Omental fat pad (tissue), 4 donors: ENCODE results near the gene MBD3L2. TPM values are rescaled to one million over a fixed set of nuclear protein-coding genes. Genes with fewer than 3 reads are reported as not detected.
"Not testable (repeated sequence)": the region's sequence is repeated elsewhere in the genome, so short reads cannot be mapped to it uniquely, and the experiment has no call there.

Source experiments
- ATAC-seq: fragments of 150-250 bp; one replicate; pipeline ENCODE4 v1.9.1; 2016; ENCODE audit warnings: mild to moderate bottlenecking, moderate library complexity; ENCODE audit not compliant: low FRiP score
- DNase-seq: peaks from one replicate; pipeline ENCODE4 v3.0.0-alpha.2; 2019; ENCODE audit warnings: low spot score
- total RNA-seq, 4 donors: library from RNA; depleted of rRNA; stranded (reverse); fragments of >200 nt; gene quantifications; one replicate each; pipeline ENCODE4 v1.1.0, GENCODE V29; 2016
- TF ChIP-seq, protein P1 (sequence below), 3 donors: fragments of 450-650 bp; IDR thresholded peaks; one replicate each; pipeline ENCODE4 v1.5.1; 2016 to 2017; ENCODE audit warnings: antibody characterized with exemption in 3 of 3, mild to moderate bottlenecking in 3 of 3, moderate library complexity in 2 of 3

The MBD3L2 gene
- total RNA-seq, 4 donors from 2014 or later: not detected

DNA sequence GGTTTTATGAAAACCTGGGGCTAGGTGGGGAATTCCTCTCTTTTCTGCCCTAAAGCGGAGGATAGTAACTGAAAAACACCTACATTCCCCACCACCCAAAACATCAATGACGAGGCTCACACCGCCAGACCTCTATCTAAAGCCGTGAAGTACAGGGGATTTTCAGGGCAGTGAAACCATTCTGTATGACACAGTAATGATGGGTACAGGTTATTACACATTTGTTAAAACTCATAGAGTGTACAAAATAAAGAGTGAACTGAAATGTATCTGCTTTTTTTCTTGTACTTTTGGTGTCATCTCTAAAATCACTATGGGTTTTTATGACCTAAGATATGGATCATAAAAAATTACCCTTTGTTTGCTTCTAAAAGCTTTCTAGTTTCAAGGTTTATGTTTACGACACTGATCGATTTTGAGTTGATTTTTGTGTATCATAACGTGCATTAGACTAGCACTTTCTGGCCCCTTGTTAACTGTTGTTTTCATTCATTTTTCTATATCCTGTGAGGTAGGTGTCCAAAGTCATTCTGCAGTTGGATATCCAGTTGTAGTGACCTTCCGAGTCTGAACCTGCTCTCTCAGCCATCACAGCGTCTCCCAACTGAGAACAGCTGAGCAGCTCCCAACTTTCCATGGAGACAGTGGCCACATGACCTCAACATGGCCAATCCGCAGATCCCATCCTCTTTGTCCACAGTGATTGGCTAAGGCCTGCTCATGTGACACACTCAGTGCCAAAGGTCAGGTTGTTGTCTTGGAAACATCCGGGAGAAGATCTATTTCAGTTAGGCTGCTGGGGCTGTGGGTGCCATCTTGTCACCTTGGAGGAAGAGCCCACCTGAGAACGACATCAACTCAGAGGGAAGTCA is 38.2 kb upstream of the MBD3L2 start:
- TF ChIP-seq, protein P1, sequence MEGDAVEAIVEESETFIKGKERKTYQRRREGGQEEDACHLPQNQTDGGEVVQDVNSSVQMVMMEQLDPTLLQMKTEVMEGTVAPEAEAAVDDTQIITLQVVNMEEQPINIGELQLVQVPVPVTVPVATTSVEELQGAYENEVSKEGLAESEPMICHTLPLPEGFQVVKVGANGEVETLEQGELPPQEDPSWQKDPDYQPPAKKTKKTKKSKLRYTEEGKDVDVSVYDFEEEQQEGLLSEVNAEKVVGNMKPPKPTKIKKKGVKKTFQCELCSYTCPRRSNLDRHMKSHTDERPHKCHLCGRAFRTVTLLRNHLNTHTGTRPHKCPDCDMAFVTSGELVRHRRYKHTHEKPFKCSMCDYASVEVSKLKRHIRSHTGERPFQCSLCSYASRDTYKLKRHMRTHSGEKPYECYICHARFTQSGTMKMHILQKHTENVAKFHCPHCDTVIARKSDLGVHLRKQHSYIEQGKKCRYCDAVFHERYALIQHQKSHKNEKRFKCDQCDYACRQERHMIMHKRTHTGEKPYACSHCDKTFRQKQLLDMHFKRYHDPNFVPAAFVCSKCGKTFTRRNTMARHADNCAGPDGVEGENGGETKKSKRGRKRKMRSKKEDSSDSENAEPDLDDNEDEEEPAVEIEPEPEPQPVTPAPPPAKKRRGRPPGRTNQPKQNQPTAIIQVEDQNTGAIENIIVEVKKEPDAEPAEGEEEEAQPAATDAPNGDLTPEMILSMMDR (IDR thresholded peaks at IDR 0.05): no peak
- ATAC-seq (no peak), DNase-seq (no peak)

DNA sequence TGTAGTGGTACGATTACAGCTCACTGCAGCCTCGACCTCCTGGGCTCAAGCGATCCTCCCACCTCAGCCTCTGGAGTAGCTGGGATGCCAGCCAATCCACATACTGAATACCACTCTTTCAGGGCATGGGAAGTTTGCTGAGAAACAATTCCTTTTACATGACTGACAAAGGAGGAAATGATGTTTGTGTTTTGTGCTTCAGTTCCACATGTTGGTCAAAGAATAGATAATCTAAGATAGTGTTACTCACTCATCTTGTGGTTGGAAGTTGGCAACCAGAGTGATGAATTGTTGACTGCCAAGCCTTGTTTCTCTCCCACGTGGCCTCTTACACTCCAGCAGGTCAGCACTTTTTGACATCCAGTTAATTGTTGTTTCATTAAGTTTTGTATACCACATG is 35.4 kb upstream of the MBD3L2 start:
- TF ChIP-seq, protein P1 (IDR thresholded peaks at IDR 0.05): no peak
- ATAC-seq: no peak
- DNase-seq: no peak

DNA sequence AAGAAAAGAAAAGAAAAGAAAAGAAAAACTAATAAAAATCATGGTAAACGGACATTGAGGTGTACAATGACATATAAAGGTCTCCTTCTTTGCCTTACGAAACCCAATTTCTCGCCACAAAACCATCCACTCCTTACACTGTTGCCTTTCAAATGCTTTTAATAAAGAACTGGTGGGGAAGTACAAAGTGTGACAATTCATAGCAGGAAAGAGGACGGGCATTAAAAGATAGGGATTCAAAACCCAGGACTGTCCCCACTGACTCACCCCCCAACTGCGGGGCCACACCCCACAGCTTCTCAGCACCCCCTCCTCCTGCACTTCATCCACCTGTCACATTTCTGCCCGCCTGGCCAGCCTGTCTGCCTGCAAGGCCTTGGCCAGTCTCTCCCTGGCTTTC is 30.3 kb upstream of the MBD3L2 start:
- no peak for ATAC-seq
- no peak for DNase-seq
- TF ChIP-seq, protein P1 (IDR thresholded peaks at IDR 0.05): no peak

DNA sequence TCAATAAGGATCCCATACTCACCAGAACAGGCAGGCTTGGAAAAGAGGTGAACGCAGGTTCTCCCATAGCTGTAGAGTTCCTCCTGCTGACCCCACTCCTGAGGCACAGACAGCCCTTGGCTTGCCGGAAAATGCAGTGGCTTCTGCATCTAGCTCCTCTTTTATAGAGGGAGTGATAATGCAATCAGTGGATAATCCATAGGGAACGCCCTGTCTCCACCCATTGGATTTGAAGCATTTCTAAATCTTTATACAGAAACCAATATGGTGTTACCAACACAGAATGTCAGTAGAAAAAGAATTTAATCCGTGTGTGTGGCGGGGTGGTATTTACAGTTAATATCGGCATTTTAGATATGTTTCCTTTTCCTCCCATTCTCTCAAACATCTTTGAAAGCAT is 27.8 kb upstream of the MBD3L2 start, which contains the start of gene MBD3L2B:
Gene MBD3L2B, minus strand, starts transcription at position 101 of the 400 bp plus-strand sequence. Its CDS starts 34 bp downstream, at position 67.
- not testable (repeated sequence) for ATAC-seq, DNase-seq

DNA sequence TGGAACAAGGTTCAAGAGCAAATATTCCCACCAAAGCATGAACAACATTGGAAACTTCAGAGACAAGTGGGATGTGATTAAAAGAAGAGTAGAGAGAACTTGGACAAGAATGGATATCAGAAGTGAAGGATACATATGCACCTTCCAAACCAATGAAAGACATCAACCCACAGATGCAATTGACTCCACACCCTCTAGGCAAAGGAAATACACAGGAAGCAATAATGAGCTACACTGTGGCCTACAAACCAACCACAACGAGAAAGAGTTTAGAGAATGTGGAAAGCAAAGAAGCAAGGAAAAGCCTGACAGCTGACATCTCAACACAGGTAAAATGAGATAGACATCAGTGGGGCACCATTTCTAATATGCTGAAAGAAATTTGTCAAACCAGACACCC is 20.3 kb upstream of the MBD3L2 start:
- not testable (repeated sequence) for ATAC-seq, DNase-seq

DNA sequence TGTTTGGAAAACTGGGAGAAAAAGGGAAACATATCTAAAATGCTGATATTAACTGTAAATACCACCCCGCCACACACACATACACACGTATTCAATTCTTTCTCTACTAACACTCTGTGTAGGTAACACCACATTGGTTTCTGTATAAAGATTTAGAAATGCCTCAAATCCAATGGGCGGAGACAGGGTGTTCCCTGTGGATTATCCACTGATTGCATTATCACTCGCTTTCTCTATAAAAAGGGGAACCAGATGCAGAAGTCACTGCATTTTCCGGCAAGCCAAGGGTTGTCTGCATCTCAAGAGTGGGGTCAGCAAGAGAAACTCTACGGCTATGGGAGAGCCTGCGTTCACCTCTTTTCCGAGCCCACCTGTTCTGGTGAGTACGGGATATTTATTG is 18.8 kb upstream of the MBD3L2 start, which contains the start of gene MBD3L5:
Gene MBD3L5, plus strand, starts transcription at position 301 of the 400 bp plus-strand sequence. Its CDS starts 34 bp downstream, at position 335.
- ATAC-seq, DNase-seq: not testable (repeated sequence)

DNA sequence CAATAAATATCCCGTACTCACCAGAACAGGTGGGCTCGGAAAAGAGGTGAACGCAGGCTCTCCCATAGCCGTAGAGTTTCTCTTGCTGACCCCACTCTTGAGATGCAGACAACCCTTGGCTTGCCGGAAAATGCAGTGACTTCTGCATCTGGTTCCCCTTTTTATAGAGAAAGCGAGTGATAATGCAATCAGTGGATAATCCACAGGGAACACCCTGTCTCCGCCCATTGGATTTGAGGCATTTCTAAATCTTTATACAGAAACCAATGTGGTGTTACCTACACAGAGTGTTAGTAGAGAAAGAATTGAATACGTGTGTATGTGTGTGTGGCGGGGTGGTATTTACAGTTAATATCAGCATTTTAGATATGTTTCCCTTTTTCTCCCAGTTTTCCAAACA is 9.0 kb upstream of the MBD3L2 start, which contains the start of gene MBD3L4:
Gene MBD3L4, minus strand, starts transcription at position 101 of the 400 bp plus-strand sequence. Its CDS starts 35 bp downstream, at position 66.
- not testable (repeated sequence) for ATAC-seq, DNase-seq

DNA sequence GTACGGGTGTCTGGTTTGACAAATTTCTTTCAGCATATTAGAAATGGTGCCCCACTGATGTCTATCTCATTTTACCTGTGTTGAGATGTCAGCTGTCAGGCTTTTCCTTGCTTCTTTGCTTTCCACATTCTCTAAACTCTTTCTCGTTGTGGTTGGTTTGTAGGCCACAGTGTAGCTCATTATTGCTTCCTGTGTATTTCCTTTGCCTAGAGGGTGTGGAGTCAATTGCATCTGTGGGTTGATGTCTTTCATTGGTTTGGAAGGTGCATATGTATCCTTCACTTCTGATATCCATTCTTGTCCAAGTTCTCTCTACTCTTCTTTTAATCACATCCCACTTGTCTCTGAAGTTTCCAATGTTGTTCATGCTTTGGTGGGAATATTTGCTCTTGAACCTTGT is 7.6 kb upstream of the MBD3L2 start:
- not testable (repeated sequence) for ATAC-seq, DNase-seq

DNA sequence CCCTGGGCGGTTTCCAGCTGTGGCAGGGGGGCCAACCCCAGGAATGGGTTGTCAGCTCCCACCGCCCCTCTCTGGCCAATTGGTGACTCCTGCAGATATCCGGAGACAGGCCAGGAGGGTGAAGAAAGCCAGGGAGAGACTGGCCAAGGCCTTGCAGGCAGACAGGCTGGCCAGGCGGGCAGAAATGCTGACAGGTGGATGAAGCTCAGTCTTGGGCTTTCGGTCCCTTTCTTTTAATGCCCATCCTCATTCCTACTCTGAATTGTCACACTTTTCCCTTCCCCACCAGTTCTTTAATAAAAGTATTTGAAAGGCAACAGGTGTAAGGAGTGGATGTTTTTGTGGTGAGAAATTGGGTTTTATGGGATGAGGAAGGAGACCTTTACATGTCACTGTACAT is 2.3 kb downstream of the MBD3L2 start:
- ATAC-seq, DNase-seq: not testable (repeated sequence)

DNA sequence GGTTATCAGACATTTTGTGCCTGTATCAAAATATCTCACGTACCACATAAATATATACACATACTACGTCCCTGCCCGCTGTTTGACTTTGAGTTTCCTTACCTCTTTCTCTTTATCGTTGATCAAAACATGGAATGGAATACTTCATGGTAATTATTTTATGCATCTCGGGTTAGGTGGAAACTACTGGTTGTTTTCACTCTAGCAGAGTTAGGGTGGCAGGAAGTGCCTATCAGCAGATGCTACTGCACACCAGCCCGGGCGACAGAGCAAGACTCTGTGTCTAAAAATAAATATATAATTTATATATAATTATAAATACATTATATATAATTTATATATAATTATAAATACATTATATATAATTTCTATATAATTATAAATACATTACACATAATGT is 3.8 kb downstream of the MBD3L2 start:
- not testable (repeated sequence) for ATAC-seq

DNA sequence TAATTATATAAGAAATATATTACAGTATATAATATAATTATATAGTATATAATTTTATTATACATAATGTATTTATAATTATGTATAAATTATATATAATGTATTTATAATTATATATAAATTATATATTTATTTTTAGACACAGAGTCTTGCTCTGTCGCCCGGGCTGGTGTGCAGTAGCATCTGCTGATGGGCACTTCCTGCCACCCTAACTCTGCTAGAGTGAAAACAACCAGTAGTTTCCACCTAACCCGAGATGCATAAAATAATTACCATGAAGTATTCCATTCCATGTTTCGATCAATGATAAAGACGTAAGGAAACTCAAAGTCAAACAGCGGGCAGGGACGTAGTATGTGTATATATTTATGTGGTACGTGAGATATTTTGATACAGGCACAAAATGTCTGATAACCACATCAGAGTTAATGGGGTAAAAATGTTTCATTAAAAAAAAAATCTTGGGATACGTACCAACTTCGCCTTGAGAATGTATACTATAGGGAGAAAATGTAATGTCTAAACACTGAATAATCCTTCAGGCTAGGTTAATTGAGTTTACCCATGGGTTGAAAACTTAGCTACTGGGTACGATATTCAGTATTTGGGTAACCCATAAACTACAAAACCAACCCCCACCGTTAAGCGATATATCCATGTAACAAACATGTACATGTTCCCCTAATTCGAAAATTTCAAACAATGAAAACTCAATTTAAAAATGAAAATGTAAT is 5.7 kb downstream of the MBD3L2 start:
- not testable (repeated sequence) for DNase-seq, ATAC-seq

More for the DNA sequence above, 3.8 kb downstream of the MBD3L2 start:
- DNase-seq: not testable (repeated sequence)

DNA sequence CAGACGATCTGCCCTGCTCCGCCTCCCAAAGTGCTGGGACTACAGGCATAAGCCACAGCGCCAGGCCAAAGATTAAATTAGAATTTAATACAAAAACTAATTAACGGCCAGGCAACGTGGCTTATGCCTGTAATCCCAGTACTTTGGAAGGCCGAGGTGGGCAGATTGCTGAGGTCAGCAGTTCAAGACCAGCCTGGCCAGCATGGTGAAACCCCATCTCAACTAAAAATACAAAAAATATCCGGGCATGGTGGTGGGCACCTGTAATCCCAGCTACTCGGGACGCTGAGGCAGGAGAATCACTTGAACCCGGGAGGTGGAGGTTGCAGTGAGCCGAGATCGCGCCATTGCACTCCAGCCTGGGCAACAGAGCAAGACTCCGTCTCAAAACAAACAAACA is 6.6 kb downstream of the MBD3L2 start:
- ATAC-seq, DNase-seq: not testable (repeated sequence)

DNA sequence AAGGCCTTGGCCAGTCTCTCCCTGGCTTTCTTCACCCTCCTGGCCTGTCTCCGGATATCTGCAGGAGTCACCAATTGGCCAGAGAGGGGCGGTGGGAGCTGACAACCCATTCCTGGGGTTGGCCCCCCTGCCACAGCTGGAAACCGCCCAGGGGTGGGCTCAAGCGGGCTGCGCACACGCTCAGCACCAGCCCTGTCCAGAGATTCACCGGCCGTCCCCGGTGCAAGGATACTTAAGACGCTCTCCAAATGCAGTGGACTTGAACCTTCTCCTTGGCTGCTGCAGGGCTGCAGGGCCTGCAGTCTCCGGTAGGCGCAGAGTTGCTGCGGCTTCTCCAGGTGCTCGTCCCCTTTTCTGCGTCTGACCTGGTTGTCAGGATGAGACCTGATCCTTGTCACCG is 7.2 kb downstream of the MBD3L2 start:
- DNase-seq, ATAC-seq: not testable (repeated sequence)

DNA sequence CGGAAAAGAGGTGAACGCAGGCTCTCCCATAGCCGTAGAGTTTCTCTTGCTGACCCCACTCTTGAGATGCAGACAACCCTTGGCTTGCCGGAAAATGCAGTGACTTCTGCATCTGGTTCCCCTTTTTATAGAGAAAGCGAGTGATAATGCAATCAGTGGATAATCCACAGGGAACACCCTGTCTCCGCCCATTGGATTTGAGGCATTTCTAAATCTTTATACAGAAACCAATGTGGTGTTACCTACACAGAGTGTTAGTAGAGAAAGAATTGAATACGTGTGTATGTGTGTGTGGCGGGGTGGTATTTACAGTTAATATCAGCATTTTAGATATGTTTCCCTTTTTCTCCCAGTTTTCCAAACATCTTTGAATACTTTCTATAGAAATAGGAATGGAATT is 9.5 kb downstream of the MBD3L2 start, which contains the start of gene MBD3L3:
Gene MBD3L3, minus strand, starts transcription at position 101 of the 400 bp plus-strand sequence. Its CDS starts 71 bp downstream, at position 30.
- ATAC-seq: not testable (repeated sequence)

DNA sequence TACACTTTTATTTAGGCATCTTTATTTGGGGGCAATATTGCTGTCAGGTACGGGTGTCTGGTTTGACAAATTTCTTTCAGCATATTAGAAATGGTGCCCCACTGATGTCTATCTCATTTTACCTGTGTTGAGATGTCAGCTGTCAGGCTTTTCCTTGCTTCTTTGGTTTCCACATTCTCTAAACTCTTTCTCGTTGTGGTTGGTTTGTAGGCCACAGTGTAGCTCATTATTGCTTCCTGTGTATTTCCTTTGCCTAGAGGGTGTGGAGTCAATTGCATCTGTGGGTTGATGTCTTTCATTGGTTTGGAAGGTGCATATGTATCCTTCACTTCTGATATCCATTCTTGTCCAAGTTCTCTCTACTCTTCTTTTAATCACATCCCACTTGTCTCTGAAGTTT is 10.9 kb downstream of the MBD3L2 start:
- not testable (repeated sequence) for ATAC-seq, DNase-seq

More for the DNA sequence above, 9.5 kb downstream of the MBD3L2 start, which contains the start of gene MBD3L3:
- DNase-seq: not testable (repeated sequence)
